Spleen (tissue), 11 donors: Measurements from ENCODE around the gene CANX. TPM values are rescaled to one million over a fixed set of nuclear protein-coding genes. Genes with fewer than 3 reads are reported as not detected.

Experiments used
- DNase-seq: peaks from one replicate; pipeline ENCODE4 v3.0.0-alpha.2; 2020
- H3K27ac ChIP-seq, 8 donors: fragments of 200-600 bp; sonication (generic) in 7 of 8; 1 replicate in 4 of 8; 2 replicates in 4 of 8; pipeline versions ENCODE4 v1.5.0 to v1.8.0; 2016 to 2021; ENCODE audit warnings: inconsistent platforms in 4 of 8, mild to moderate bottlenecking in 4 of 8, moderate library complexity in 1 of 8
- H3K27me3 ChIP-seq, 7 donors: fragments of 200-600 bp; sonication (generic) in 6 of 7; replicated peaks in 1 of 7; 1 replicate in 4 of 7; 2 replicates in 3 of 7; pipeline versions ENCODE4 v1.5.0 to v1.8.0; 2016 to 2021; ENCODE audit warnings: inconsistent platforms in 3 of 7, mild to moderate bottlenecking in 1 of 7
- H3K36me3 ChIP-seq, 6 donors: fragments of 200-600 bp; sonication (generic) in 5 of 6; 1 replicate in 4 of 6; 2 replicates in 2 of 6; pipeline versions ENCODE4 v1.5.0 to v1.8.0; 2016 to 2021; ENCODE audit warnings: inconsistent platforms in 2 of 6
- H3K4me1 ChIP-seq, 6 donors: fragments of 200-600 bp; sonication (generic) in 5 of 6; 1 replicate in 3 of 6; 2 replicates in 3 of 6; pipeline versions ENCODE4 v1.5.0 to v1.8.0; 2016 to 2021; ENCODE audit warnings: inconsistent platforms in 3 of 6
- H3K4me3 ChIP-seq, 8 donors: fragments of 200-600 bp; sonication (generic) in 7 of 8; 1 replicate in 4 of 8; 2 replicates in 4 of 8; pipeline versions ENCODE4 v1.5.0 to v1.8.0; 2016 to 2021; ENCODE audit warnings: inconsistent platforms in 4 of 8, mild to moderate bottlenecking in 4 of 8, moderate library complexity in 2 of 8
- H3K9me3 ChIP-seq, 8 donors: fragments of 200-600 bp; sonication (generic) in 7 of 8; 1 replicate in 4 of 8; 2 replicates in 4 of 8; pipeline versions ENCODE4 v1.5.0 to v1.8.0; 2016 to 2021; ENCODE audit warnings: inconsistent platforms in 4 of 8
- POLR2A ChIP-seq, 3 donors: fragments of 450-650 bp; IDR thresholded peaks; one replicate each; pipeline ENCODE4 v1.5.1; 2017; ENCODE audit warnings: antibody characterized with exemption in 3 of 3, mild to moderate bottlenecking in 1 of 3
- POLR2AphosphoS5 ChIP-seq, 3 donors: sonication (generic); formaldehyde crosslinking; IDR thresholded peaks; one replicate each; pipeline ENCODE4 v1.5.1; 2017; ENCODE audit warnings: antibody characterized with exemption in 3 of 3
- WGBS, 5 donors: extraction: QIAGEN DNeasy Blood & Tissue Kit in 3 of 5; methylation state at CpG; one replicate each; pipeline versions ENCODE4 v1.1.5 to v1.1.7; 2013 to 2018; 5-methylcytosine and 5-hydroxymethylcytosine counted together
- intact Hi-C: fragments of 100-400 bp; cut with DNase I; formaldehyde crosslinking; loops from one replicate; pipeline ENCODE4 v1.15.0; 2023; ENCODE audit warnings: low total_unique reads
- polyA plus RNA-seq, 3 donors: library from polyadenylated mRNA; stranded (reverse); fragments of 200-250 nt; gene quantifications; one replicate each; pipeline ENCODE4 v1.2.1, GENCODE V29; 2013
- total RNA-seq, 7 donors: library from RNA; depleted of rRNA in 3 of 7; stranded (reverse); fragments of >200 nt in 3 of 7; fragmentation: NEBNext Ultra II Directional in 4 of 7; extraction: Animal tissue kit (Norgen Biotek cat#: 25700) in 4 of 7; gene quantifications; one replicate each; pipeline versions ENCODE4 v1.1.0 to v1.2.1, GENCODE V29; 2016 to 2021
- TF ChIP-seq, protein P1 (sequence below), 11 experiments: fragments of 200-600 bp in 7 of 11; fragments of 450-650 bp in 4 of 11; sonication (generic) in 4 of 11; IDR thresholded peaks in 8 of 11; conservative IDR thresholded peaks in 3 of 11; 1 replicate in 7 of 11; 2 replicates in 4 of 11; pipeline versions ENCODE4 v1.4.0 to v1.8.0; 2016 to 2021; ENCODE audit warnings: antibody characterized with exemption in 11 of 11, inconsistent platforms in 4 of 11, mild to moderate bottlenecking in 1 of 11
- donor health status: healthy with polysubstance abuse.
- donor health status: DM: no; HTN: no; CAD: no; lungs with moderate emphysema.
- donor health status: DM: no; HTN: no; CAD: no.
- donor health status: Bipolar disorder and iron deficiency.
- donor health status: healthy.
- donor health status: DM: no; HTN: no; CAD: no.
- donor health status: DM: yes; HTN: yes; CAD: no.

The CANX gene
- total and polyA plus RNA-seq, 10 donors = 36.5 to 470 (median 282) TPM

DNA sequence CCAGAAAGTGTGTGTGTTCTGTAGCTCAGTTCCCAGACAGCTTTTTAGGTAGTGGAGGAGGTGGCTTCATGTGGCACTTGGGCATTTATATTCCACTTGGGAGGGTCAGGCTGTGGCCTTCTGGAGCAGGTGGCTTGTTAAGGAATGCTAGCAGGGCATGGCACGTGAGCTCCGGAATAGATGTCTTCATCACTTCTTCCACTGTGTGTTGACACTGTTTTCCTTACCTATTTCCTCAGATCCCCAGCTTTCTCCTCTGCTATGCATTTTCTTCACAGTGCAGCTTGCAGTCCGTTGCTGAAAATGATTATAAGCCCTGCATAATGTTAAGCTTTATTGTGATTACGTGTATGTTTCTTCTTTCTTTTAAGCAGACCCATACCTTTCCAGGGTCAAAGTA is 30.5 kb downstream of the CANX start:
- H3K36me3 ChIP-seq = peaks cover 3 to 68% (median 54%) of the 10 kb centered on the region in 6 donors
- H3K4me1 ChIP-seq = peaks cover 12 to 68% (median 26%) of the 10 kb centered on the region in 6 donors
- no peaks in the 10 kb centered on the region for H3K27me3 ChIP-seq
- intact Hi-C loops = no loop called here
- DNase-seq = no peak
- H3K9me3 ChIP-seq = no peaks in the 10 kb centered on the region
- H3K4me3 ChIP-seq = no peak overlapping the region
- TF ChIP-seq, protein P1, sequence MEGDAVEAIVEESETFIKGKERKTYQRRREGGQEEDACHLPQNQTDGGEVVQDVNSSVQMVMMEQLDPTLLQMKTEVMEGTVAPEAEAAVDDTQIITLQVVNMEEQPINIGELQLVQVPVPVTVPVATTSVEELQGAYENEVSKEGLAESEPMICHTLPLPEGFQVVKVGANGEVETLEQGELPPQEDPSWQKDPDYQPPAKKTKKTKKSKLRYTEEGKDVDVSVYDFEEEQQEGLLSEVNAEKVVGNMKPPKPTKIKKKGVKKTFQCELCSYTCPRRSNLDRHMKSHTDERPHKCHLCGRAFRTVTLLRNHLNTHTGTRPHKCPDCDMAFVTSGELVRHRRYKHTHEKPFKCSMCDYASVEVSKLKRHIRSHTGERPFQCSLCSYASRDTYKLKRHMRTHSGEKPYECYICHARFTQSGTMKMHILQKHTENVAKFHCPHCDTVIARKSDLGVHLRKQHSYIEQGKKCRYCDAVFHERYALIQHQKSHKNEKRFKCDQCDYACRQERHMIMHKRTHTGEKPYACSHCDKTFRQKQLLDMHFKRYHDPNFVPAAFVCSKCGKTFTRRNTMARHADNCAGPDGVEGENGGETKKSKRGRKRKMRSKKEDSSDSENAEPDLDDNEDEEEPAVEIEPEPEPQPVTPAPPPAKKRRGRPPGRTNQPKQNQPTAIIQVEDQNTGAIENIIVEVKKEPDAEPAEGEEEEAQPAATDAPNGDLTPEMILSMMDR (IDR thresholded peaks at IDR 0.05 in 8 of 11, conservative IDR thresholded peaks at IDR 0.05 in 3 of 11) = no peak
- TF ChIP-seq POLR2AphosphoS5 (IDR thresholded peaks at IDR 0.05) (no peak), POLR2A (IDR thresholded peaks at IDR 0.05) (no peak)
- WGBS, 5 donors = 59 to 87% (median 80%) methylated on average over 4 of the region's 4 CpGs
- H3K27ac ChIP-seq = peak overlapping the region in 3 of 8 donors; percentile 18 to 40 (median 22)

DNA sequence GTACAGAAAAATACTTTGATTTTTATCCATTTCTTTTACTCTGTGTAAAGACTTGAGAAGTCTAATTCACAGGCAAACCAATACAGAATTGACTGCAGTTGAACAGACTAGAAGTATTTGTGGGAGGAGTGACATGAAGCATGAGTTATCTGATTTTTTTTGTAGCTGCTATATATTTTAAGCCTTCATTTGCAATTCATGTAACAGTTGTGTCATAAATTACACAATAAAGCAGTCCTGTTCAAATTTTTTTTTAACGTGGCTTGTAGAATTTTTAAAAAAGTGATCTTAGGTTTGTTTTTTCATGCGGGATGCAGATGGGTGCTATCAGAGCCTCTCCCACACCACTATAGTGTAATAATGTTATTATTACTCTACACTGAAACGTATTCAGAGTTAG is 31.0 kb downstream of the CANX start:
- Histone ChIP-seq H3K27ac (peak overlapping the region in 2 of 8 donors; percentile 22 to 40), H3K9me3 (no peaks in the 10 kb centered on the region), H3K27me3 (no peaks in the 10 kb centered on the region), H3K36me3 (peaks cover 2 to 65% (median 50%) of the 10 kb centered on the region in 6 donors), H3K4me3 (no peak overlapping the region), H3K4me1 (peaks cover 17 to 68% (median 28%) of the 10 kb centered on the region in 6 donors)
- 70 to 92% (median 79%) methylated on average over 3 of the region's 3 CpGs for WGBS, 5 donors
- intact Hi-C loops = no loop called here
- no peak for DNase-seq
- no peak for TF ChIP-seq POLR2AphosphoS5 (IDR thresholded peaks at IDR 0.05)
- no peak for TF ChIP-seq POLR2A (IDR thresholded peaks at IDR 0.05)
- TF ChIP-seq, protein P1 (IDR thresholded peaks at IDR 0.05 in 8 of 11, conservative IDR thresholded peaks at IDR 0.05 in 3 of 11) = no peak

DNA sequence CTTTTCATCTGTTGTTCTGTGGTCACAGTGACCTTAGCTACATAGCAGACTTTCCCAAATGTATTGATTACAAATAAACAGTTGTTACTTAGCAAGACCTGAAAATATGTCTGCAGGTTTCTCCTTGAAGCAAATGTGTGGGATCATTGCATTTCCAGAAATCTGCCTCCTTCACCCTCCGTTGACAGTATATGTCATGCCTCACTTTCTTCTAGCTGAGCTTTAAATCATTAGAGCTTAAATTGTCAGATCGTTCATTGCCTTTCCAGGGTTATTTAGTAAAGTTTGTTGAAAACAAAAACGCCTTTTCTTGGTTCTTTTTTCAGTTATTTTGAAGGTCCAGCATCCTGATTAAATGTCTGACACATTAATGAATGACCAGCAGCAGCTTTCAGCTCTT is 31.6 kb downstream of the CANX start:
- H3K4me3 ChIP-seq = no peak overlapping the region
- H3K27me3 ChIP-seq = no peaks in the 10 kb centered on the region
- H3K9me3 ChIP-seq = no peaks in the 10 kb centered on the region
- 80 to 93% (median 86%) methylated on average over 3 of the region's 3 CpGs for WGBS, 5 donors
- TF ChIP-seq POLR2A (IDR thresholded peaks at IDR 0.05) (no peak), POLR2AphosphoS5 (IDR thresholded peaks at IDR 0.05) (no peak)
- TF ChIP-seq, protein P1 (IDR thresholded peaks at IDR 0.05 in 8 of 11, conservative IDR thresholded peaks at IDR 0.05 in 3 of 11) = no peak
- peaks cover 23 to 74% (median 34%) of the 10 kb centered on the region in 6 donors for H3K4me1 ChIP-seq
- peak overlapping the region in 2 of 8 donors; percentile 99 for H3K27ac ChIP-seq
- intact Hi-C loops = no loop called here
- peaks cover 0 to 65% (median 44%) of the 10 kb centered on the region in 6 donors for H3K36me3 ChIP-seq
- DNase-seq = no peak

DNA sequence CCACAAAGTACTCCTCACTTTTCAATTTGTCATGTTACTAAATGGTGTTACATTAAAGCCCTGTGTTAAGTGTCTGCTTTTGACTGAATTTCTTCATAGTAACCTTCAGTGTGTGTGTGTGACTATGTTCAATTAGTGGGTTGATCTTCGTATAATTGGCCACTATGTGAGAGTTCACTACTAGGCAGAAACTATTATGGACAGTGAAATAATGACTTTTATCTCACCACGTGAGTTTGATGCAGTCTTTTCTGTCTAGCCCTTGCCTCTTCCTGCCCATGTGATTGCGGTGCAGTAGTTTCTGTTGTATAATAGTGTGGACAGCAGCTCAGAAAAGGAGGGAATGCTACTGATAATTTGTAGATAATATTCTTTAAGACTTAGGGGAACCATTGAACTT is 32.1 kb downstream of the CANX start:
- WGBS, 5 donors = 65 to 86% (median 74%) methylated on average over 3 of the region's 3 CpGs
- peaks cover 26 to 79% (median 39%) of the 10 kb centered on the region in 6 donors for H3K4me1 ChIP-seq
- TF ChIP-seq, protein P1 (IDR thresholded peaks at IDR 0.05 in 8 of 11, conservative IDR thresholded peaks at IDR 0.05 in 3 of 11) = no peak
- TF ChIP-seq POLR2AphosphoS5 (IDR thresholded peaks at IDR 0.05) (no peak), POLR2A (IDR thresholded peaks at IDR 0.05) (no peak)
- H3K27me3 ChIP-seq = no peaks in the 10 kb centered on the region
- peaks cover 0 to 65% (median 39%) of the 10 kb centered on the region in 6 donors for H3K36me3 ChIP-seq
- H3K4me3 ChIP-seq = no peak overlapping the region
- no peaks in the 10 kb centered on the region for H3K9me3 ChIP-seq
- H3K27ac ChIP-seq = peak overlapping the region in 5 of 8 donors; percentile 96 to 99 (median 99)
- intact Hi-C loops = no loop called here
- no peak for DNase-seq
